Measurements from ENCODE around the gene HOXD8. TPM values are rescaled to one million over a fixed set of nuclear protein-coding genes. Genes with fewer than 3 reads are reported as not detected.

The HOXD8 gene
- total RNA-seq, 1 donor from 2014 or later: not detected

GRCh38 chr2:176151442-176152287 lies 22.2 kb downstream of the HOXD8 start, which contains the start of gene HOXD4:
Gene HOXD4 (plus strand): TSS chr2:176151550. CDS start chr2:176151634, 84 bp downstream.
- DNase-seq (ENCODE audit: low spot score): no peak
- no peaks in the 10 kb centered on the region for H3K9me3 Mint-ChIP-seq (ENCODE audit: low read depth)
- H3K4me1 Mint-ChIP-seq (ENCODE audit: low read depth): no peaks in the 10 kb centered on the region
- H3K36me3 Mint-ChIP-seq (ENCODE audit: low read depth): no peaks in the 10 kb centered on the region
- no peak within 1 kb of the TSS for H3K27ac Mint-ChIP-seq (ENCODE audit: unreplicated experiment)
- no peak within 1 kb of the TSS for H3K4me3 Mint-ChIP-seq (ENCODE audit: unreplicated experiment)
- TF ChIP-seq CTCF (IDR thresholded peaks at IDR 0.05): no peak
- H3K27me3 Mint-ChIP-seq (ENCODE audit: low read depth): peaks cover 90% of the 10 kb centered on the region

DNA sequence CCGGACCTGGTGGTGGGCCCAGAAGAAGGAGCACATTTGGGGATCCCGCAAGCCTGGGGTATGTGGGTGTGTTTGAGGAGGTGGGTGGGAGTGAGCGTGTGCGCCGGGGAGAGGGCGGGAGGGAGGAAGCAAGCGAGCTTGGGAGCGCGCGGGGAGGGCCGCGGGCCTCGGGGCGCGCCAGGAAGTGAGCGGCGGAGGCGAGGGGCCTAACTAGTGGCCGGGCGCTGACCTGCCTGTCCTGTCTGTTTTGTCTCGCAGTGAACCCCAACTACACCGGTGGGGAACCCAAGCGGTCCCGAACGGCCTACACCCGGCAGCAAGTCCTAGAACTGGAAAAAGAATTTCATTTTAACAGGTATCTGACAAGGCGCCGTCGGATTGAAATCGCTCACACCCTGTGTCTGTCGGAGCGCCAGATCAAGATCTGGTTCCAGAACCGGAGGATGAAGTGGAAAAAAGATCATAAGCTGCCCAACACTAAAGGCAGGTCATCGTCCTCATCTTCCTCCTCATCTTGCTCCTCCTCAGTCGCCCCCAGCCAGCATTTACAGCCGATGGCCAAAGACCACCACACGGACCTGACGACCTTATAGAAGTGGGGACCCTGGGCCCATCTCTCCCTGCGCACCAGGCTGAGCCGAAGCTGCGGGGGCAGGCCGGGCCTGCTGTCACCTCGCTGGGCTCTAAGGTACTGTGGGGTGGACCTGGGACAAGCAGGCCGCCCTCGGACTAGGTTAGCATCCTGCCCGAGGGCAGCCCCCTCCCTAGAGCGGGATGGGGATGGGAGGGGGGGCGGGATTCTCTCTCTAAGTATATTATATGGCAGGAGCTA lies 23.1 kb downstream of the HOXD8 start:
- Mint-ChIP-seq H3K27ac (ENCODE audit: unreplicated experiment) (no peak overlapping the region), H3K27me3 (ENCODE audit: low read depth) (peaks cover 86% of the 10 kb centered on the region), H3K4me3 (ENCODE audit: unreplicated experiment) (no peak overlapping the region), H3K36me3 (ENCODE audit: low read depth) (no peaks in the 10 kb centered on the region), H3K9me3 (ENCODE audit: low read depth) (no peaks in the 10 kb centered on the region), H3K4me1 (ENCODE audit: low read depth) (peaks cover 3% of the 10 kb centered on the region)
- no peak for TF ChIP-seq CTCF (IDR thresholded peaks at IDR 0.05)
- DNase-seq (ENCODE audit: low spot score): no peak

DNA sequence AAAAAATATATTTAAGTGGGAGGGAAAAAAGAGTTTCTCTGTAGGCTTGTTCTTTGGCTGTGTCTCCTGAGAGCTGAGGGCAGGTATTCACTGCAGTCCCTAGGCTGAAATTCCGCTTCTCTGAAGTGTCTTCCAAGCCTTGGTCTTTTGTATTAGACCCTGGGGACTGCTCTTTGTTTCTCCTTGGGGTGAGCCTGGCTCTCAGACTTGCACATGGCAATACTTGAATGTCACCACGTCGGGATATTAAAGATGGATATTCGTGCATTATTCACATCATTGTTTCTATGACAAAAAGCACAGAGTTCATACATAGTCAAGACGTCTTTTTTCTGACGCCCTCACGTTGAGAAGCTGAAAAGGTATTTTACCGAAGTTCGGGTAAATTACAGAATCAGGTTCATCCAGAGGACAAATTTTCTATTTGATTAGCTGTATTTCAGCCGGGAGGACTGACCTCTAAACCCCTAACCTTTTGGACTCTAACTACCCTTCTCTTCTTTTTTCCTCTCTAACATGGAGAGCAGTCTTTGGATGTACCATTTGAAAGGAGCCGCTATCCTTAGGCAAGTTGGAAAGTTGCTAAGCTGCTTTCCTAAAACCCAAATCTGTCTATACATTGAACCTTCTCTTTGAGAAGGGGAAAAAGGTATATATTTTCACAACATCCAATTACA lies 25.2 kb downstream of the HOXD8 start:
- Mint-ChIP-seq H3K27ac (ENCODE audit: unreplicated experiment) (no peak overlapping the region), H3K4me1 (ENCODE audit: low read depth) (peaks cover 6% of the 10 kb centered on the region), H3K36me3 (ENCODE audit: low read depth) (peaks cover 2% of the 10 kb centered on the region), H3K9me3 (ENCODE audit: low read depth) (no peaks in the 10 kb centered on the region), H3K27me3 (ENCODE audit: low read depth) (peaks cover 80% of the 10 kb centered on the region), H3K4me3 (ENCODE audit: unreplicated experiment) (no peak overlapping the region)
- TF ChIP-seq CTCF (IDR thresholded peaks at IDR 0.05): no peak
- DNase-seq (ENCODE audit: low spot score): no peak

DNA sequence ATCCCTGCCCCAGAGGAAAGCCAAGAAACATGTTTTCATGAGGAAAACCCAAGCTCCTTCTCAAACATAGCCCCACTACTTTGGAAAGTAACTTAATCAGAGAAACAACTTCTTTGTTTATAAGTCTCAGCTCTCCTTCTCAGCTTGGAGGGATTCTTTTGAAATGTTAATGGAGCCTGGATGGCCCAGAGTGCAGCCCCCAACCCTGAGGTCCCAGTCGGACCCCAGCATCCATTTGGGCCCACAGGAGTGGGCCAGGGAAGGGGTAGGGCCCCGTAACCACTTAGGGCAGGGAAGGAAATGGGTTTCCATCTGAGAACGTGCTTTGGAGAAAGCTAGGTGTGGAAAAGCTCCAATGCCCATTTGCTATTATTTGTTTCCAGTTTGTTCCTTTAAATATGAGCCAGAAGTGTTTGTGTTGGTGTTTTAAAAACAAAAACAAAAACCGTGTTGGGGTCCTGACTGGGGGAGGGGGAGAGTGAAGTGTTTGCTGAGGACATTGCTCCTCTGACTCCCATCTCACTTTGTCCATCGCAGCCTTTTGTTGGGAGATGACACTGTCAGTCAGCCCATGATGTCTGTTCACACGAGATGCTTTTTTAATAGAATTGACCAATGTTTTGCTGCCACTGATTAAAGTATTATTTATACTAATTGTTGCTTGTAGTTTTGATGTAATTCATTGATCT lies 26.0 kb downstream of the HOXD8 start:
- Mint-ChIP-seq H3K4me3 (ENCODE audit: unreplicated experiment) (no peak overlapping the region), H3K4me1 (ENCODE audit: low read depth) (peaks cover 6% of the 10 kb centered on the region), H3K27me3 (ENCODE audit: low read depth) (peaks cover 79% of the 10 kb centered on the region), H3K9me3 (ENCODE audit: low read depth) (no peaks in the 10 kb centered on the region), H3K36me3 (ENCODE audit: low read depth) (peaks cover 2% of the 10 kb centered on the region), H3K27ac (ENCODE audit: unreplicated experiment) (no peak overlapping the region)
- TF ChIP-seq CTCF (IDR thresholded peaks at IDR 0.05): no peak
- DNase-seq (ENCODE audit: low spot score): no peak
